Ascending aorta (tissue), 2 donors: ENCODE data around the gene FAM78A. TPM values are rescaled to one million over a fixed set of nuclear protein-coding genes. Genes with fewer than 3 reads are reported as not detected.

Source experiments
- DNase-seq, 2 donors: peaks; one replicate each; pipeline ENCODE4 v3.0.0-alpha.2; 2019; ENCODE audit warnings: low spot score in 2 of 2
- H3K27ac ChIP-seq, 2 donors: fragments of 200-600 bp; sonication (generic); one replicate each; pipeline ENCODE4 v1.5.1; 2016 to 2017; ENCODE audit warnings: mild to moderate bottlenecking in 1 of 2
- H3K27me3 ChIP-seq: fragments of 200-600 bp; sonication (generic); one replicate; pipeline ENCODE4 v1.5.1; 2017
- H3K36me3 ChIP-seq, 2 donors: fragments of 200-600 bp; sonication (generic); one replicate each; pipeline ENCODE4 v1.5.1; 2016
- H3K4me1 ChIP-seq, 2 donors: fragments of 200-600 bp; sonication (generic); one replicate each; pipeline ENCODE4 v1.5.1; 2016 to 2017; ENCODE audit warnings: mild to moderate bottlenecking in 1 of 2
- H3K4me3 ChIP-seq, 2 donors: fragments of 200-600 bp; sonication (generic); one replicate each; pipeline ENCODE4 v1.5.1; 2016 to 2017; ENCODE audit warnings: mild to moderate bottlenecking in 1 of 2
- H3K9me3 ChIP-seq, 2 donors: fragments of 200-600 bp; sonication (generic); one replicate each; pipeline ENCODE4 v1.5.1; 2016
- intact Hi-C: fragments of 100-400 bp; cut with DNase I; formaldehyde crosslinking; loops from one replicate; pipeline ENCODE4 v1.15.1; 2023
- total RNA-seq: library from RNA; depleted of rRNA; stranded (reverse); fragments of >200 nt; gene quantifications from one replicate; pipeline ENCODE4 v1.1.0, GENCODE V29; 2016
- TF ChIP-seq, protein P1 (sequence below), 3 experiments: fragments of 200-600 bp in 2 of 3; fragments of 450-650 bp in 1 of 3; sonication (generic) in 2 of 3; IDR thresholded peaks; one replicate each; pipeline ENCODE4 v1.5.1; 2016 to 2019; ENCODE audit warnings: antibody characterized with exemption in 3 of 3, mild to moderate bottlenecking in 1 of 3, moderate library complexity in 1 of 3

Gene FAM78A
- total RNA-seq, 1 donor from 2014 or later = 6.2 TPM

- Histone ChIP-seq H3K4me3 (no peak overlapping the region), H3K36me3 (peaks cover 0 to 9% of the 10 kb centered on the region in 2 donors), H3K4me1 (no peaks in the 10 kb centered on the region), H3K9me3 (no peaks in the 10 kb centered on the region), H3K27ac (no peak overlapping the region), H3K27me3 (no peaks in the 10 kb centered on the region)
- TF ChIP-seq, protein P1, sequence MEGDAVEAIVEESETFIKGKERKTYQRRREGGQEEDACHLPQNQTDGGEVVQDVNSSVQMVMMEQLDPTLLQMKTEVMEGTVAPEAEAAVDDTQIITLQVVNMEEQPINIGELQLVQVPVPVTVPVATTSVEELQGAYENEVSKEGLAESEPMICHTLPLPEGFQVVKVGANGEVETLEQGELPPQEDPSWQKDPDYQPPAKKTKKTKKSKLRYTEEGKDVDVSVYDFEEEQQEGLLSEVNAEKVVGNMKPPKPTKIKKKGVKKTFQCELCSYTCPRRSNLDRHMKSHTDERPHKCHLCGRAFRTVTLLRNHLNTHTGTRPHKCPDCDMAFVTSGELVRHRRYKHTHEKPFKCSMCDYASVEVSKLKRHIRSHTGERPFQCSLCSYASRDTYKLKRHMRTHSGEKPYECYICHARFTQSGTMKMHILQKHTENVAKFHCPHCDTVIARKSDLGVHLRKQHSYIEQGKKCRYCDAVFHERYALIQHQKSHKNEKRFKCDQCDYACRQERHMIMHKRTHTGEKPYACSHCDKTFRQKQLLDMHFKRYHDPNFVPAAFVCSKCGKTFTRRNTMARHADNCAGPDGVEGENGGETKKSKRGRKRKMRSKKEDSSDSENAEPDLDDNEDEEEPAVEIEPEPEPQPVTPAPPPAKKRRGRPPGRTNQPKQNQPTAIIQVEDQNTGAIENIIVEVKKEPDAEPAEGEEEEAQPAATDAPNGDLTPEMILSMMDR (IDR thresholded peaks at IDR 0.05) = no peak
- DNase-seq = no peak
- intact Hi-C loops = no loop called here
Observed at GRCh38 chr9:131298816-131299215, 22.5 kb upstream of the FAM78A start.

GRCh38 chr9:131298341-131298740 is 22.0 kb upstream of the FAM78A start:
- peaks cover 0 to 9% of the 10 kb centered on the region in 2 donors for H3K36me3 ChIP-seq
- TF ChIP-seq, protein P1 (IDR thresholded peaks at IDR 0.05) = no peak
- H3K27ac ChIP-seq = no peak overlapping the region
- no peaks in the 10 kb centered on the region for H3K4me1 ChIP-seq
- H3K9me3 ChIP-seq = no peaks in the 10 kb centered on the region
- no peaks in the 10 kb centered on the region for H3K27me3 ChIP-seq
- DNase-seq = no peak
- intact Hi-C loops = no loop called here
- H3K4me3 ChIP-seq = no peak overlapping the region

DNA sequence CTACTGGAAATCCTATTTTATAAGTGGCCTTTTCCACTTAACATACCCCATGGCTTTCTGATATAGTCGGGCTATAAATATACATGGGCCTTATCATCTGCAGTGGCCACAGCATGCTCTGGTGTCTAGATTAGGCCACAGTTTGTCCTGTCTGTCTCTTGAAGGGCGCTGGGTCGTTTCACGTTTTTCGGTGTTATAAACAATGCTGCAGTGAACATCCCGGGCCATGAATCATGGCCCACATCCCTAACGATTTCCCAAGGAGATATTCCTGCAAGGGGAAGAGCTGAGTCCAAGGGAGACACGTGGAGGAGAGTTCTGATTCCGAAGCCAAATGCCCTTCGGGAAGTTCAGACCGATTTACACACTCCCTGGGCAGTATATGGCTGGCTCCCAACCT is 21.6 kb upstream of the FAM78A start:
- Histone ChIP-seq H3K27ac (no peak overlapping the region), H3K27me3 (no peaks in the 10 kb centered on the region), H3K4me1 (no peaks in the 10 kb centered on the region), H3K9me3 (no peaks in the 10 kb centered on the region), H3K36me3 (peaks cover 0 to 9% of the 10 kb centered on the region in 2 donors), H3K4me3 (no peak overlapping the region)
- TF ChIP-seq, protein P1 (IDR thresholded peaks at IDR 0.05) = no peak
- intact Hi-C loops = no loop called here
- no peak for DNase-seq

GRCh38 chr9:131296906-131297500 is 20.7 kb upstream of the FAM78A start:
- Histone ChIP-seq H3K4me3 (no peak overlapping the region), H3K9me3 (no peaks in the 10 kb centered on the region), H3K27me3 (no peaks in the 10 kb centered on the region), H3K4me1 (no peaks in the 10 kb centered on the region), H3K36me3 (peaks cover 0 to 9% of the 10 kb centered on the region in 2 donors), H3K27ac (no peak overlapping the region)
- intact Hi-C loops = no loop called here
- no peak for DNase-seq
- TF ChIP-seq, protein P1 (IDR thresholded peaks at IDR 0.05) = no peak

- TF ChIP-seq, protein P1 (IDR thresholded peaks at IDR 0.05) = no peak
- intact Hi-C loops = no loop called here
- Histone ChIP-seq H3K9me3 (no peaks in the 10 kb centered on the region), H3K27ac (no peak overlapping the region), H3K27me3 (no peaks in the 10 kb centered on the region), H3K4me3 (no peak overlapping the region), H3K36me3 (peaks cover 0 to 9% of the 10 kb centered on the region in 2 donors), H3K4me1 (no peaks in the 10 kb centered on the region)
- DNase-seq = no peak
Observed at GRCh38 chr9:131296460-131296859, 20.1 kb upstream of the FAM78A start.

DNA sequence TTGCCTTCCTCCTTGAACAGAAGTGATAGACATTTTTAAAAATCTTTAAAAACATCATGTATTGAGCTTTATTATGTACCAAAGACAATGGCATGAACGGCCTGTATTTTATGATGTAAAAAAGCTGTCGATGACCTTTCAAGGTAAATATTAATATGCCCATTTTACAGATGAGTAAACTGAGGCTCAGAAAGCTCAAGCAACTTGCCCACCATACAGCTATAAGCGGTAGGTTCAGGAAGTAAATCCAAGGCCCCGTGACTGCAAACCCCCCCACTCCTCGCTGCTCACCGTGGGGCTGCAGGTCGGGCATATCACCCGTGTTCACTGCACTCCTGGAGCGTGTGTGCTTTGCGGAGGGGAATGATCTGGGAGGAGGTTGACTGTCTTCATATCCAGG is 16.6 kb upstream of the FAM78A start:
- Histone ChIP-seq H3K9me3 (no peaks in the 10 kb centered on the region), H3K4me3 (no peak overlapping the region), H3K36me3 (peaks cover 0 to 9% of the 10 kb centered on the region in 2 donors), H3K4me1 (peaks cover 3 to 11% of the 10 kb centered on the region in 2 donors), H3K27ac (no peak overlapping the region), H3K27me3 (no peaks in the 10 kb centered on the region)
- TF ChIP-seq, protein P1 (IDR thresholded peaks at IDR 0.05) = no peak
- DNase-seq = no peak
- intact Hi-C loops = no loop called here
